HFF-Myc (cell line): ENCODE results near the gene LIMA1.

Experiments used
- DNase-seq: peaks from one replicate; pipeline ENCODE4 v3.0.0-alpha.2; 2011; ENCODE audit warnings: low read depth; ENCODE audit errors: extremely low read depth
- H3K4me3 ChIP-seq: replicated peaks from 2 replicates; pipeline ENCODE4 v1.5.1; 2011; ENCODE audit warnings: low read depth, mild to moderate bottlenecking, control low read depth, low read length
- CTCF ChIP-seq: IDR thresholded peaks from 2 replicates; pipeline ENCODE4 v1.5.1; 2012; ENCODE audit warnings: mild to moderate bottlenecking, low read depth, low read length, control low read depth; ENCODE audit errors: missing control alignments

LIMA1 gene

GRCh38 chr12:50271724-50272247 lies 11.5 kb downstream of the LIMA1 start:
- H3K4me3 ChIP-seq: no peak overlapping the region
- no peak for DNase-seq
- TF ChIP-seq CTCF: no peak

- no peak for TF ChIP-seq CTCF
These were observed 14.8 kb downstream of the LIMA1 start for GRCh38 chr12:50268482-50268881.

DNA sequence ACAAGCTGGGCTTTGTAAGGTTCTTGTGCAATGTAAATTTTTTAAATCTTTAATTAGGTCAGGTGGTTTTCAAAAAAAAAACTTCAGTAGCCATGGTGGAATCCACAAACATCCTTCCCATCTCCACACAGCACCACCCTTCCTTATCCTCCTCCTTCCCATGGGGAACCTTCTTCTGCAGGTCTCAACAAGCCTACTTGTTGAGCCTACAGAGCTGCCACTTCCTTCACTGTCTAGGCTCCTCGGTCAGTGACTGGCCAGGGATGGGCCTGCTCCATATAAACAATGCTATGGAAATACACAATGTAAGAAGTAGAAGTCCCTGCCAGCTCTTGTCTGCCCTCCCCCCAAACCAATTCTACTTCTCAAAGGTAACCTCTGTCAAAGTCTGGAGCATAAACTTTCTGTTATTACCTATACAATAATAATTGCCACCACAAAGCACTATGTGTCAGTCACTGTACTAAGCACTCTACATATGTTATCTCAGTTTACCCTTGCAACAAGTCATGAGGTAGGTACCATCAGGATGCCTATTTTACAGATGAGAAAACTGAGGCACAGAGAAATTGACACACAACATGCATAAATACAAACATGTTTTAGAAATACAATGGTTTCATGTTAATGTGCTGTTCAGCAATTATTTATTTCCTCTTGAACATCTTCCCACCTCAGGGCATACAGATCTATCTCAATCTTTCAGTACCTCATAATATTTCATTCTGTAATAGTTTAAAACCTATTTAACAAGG lies 17.4 kb downstream of the LIMA1 start:
- DNase-seq: no peak
- no peak for TF ChIP-seq CTCF
- no peak overlapping the region for H3K4me3 ChIP-seq

More at GRCh38 chr12:50268482-50268881, 14.8 kb downstream of the LIMA1 start:
- H3K4me3 ChIP-seq: no peak overlapping the region
- no peak for DNase-seq

- TF ChIP-seq CTCF: no peak
- no peak overlapping the region for H3K4me3 ChIP-seq
- DNase-seq: no peak
These were observed 19.5 kb downstream of the LIMA1 start for GRCh38 chr12:50263832-50264231.

DNA sequence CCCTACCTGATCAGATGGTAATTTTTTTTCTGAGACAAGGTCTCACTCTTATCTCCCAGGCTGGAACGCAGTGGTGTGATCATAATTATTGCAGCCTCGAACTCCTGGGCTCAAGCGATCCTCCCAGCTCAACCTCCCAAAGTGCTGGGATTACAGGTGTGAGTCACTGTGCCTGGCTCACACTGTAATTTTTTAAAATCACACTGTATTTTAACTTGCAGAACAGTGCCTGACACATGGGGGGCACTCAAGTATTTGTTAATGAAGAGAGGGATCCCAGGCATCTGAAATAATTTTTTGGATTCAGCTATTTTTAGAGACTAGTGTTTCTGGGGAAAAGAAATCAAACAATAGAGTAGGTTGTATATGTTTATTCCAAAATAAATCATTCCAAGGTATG lies 21.7 kb downstream of the LIMA1 start:
- TF ChIP-seq CTCF: no peak
- H3K4me3 ChIP-seq: no peak overlapping the region
- no peak for DNase-seq

DNA sequence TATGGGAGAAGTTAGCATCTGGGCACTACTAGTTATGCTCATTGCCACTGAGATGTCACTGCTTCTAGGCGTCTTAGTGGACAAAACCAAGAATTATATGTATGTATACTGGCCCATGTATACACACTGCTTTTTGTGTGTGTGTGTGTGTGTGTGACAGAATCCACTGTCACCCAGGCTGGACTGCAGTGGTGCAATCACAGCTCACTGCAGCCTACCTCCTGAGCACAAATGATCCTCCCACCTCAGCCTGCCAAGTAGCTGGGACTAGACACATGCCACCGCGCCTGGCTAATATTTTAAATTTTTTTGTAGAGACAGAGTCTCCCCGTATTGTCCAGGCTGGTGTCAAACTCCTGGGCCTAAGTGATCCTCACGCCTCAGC lies 25.2 kb downstream of the LIMA1 start:
- no peak for TF ChIP-seq CTCF
- no peak overlapping the region for H3K4me3 ChIP-seq
- DNase-seq: no peak
